HG02763 (cell line): ENCODE measurements around the gene BAMBI.

ENCODE experiments used
- ATAC-seq: cut with Tn5 transposase; IDR thresholded peaks from one replicate; pipeline ENCODE4 v1.9.1; 2021; ENCODE audit warnings: mild to moderate bottlenecking, moderate library complexity; ENCODE audit not compliant: unreplicated experiment

The BAMBI gene

DNA sequence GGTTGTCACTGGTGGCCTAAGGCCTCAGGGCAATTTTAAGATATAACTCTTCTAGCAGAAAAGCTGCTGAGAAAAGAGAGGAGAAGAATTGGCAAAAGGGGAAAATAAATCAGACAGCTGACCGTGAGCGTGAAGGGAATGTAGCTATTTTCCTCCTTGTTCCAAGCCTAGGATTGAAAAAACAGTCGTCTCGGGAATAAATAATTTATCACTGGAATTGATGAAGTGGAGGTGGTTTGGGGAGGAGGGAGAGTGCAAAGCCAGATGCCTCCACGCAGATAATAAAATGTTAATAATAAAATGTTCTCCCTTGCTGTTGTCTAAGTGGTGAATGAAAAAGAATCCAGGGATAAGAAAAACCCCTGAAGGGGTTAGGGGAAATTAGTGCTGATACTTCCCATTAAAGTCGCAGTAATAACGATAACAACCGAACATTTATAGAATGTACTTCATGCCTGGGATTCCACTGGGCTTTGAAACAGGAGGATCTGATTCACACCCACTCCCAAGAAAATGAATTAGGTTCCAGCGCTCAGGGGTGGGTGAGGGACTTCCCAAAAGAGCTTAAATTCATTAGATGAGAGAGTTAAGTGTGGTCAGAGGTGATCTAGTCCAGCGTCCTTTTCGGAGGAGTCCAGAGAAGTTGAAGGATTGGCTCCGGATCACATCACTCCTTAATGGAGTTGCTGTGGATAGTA is 27.3 kb downstream of the BAMBI start:
- no peak for ATAC-seq

DNA sequence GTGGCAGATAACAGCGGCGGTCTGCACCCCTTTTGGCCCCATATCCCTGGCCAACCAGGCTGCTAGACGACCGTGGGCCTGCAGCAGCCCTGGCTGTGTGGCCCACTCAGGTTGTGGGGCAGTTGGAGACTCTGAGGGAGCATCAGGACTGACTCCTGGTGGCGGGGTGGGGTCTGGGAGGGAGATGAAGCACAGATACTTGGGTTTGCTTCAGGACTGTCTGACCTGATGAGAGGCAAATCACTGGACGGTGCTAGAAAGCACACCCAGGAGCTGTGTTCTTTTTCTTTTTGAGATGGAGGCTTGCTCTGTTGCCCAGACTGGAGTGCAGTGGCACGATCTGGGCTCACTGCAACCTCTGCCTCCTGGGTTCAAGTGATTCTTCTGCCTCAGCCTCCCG is 28.2 kb downstream of the BAMBI start:
- ATAC-seq: no peak

DNA sequence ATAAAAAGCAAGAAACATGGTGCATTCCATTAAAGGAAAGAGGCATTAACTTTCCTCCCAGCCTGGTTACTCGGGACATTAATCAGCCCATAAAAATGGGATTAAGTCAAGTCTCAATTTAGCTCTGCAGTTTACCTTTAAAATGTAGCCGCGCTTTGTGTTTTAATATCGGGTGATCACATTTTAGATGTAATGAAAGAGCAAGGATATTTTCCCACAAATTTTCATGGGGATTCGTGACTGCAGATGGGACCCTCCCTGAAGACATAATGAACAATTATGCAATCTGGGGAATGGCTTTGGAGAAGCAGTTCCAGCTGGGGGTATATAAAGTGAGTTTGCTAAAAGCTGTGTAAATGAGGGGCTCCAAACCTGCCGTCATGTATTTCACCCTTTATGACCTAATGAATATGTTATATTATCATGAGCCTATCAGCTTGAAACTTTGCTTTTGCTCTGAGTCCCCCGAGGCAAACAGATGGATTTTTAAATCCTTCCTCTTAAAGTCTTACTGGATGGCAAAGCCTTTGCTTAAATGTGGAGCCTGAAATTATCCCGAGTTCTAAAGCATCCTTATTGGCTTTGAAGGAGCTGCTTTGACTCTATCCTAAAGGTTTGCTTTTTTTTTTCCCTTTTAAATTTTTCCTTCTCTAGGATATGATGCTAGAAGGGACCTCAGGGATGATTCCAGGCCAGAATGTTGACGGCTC is 31.8 kb downstream of the BAMBI start:
- ATAC-seq: no peak

DNA sequence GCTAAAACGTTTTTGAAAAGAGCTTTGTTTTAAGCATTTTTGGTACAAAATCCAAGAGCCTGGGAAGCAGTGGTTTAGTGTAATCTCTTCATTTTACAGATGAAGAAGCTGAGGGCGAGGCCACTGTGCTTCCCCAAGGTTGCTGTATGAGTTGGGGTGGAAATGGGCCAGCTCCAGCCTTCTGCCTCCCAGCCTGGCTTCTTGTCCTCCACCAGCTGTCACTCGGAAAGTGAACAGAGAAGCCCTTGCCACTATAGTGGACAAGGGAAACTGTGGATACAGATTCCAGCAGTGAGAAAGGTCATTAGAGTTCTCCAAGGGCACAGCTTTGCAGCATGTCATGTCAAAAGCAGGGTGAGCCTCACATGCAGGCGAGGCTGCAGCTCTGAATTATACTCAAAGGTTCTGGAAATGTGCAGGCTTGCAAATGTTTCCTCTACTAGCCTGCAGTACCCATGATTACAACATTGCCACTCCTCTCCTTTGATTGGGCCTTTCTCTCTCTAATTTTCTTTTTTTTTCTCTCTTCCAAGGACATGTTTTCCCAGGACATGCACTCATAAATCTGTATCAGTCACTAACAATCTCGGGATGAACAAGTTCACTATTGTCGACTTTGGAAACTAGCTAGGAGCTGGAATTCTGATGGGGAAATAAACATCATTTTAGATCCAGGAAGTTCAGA is 33.0 kb downstream of the BAMBI start:
- ATAC-seq: no peak

DNA sequence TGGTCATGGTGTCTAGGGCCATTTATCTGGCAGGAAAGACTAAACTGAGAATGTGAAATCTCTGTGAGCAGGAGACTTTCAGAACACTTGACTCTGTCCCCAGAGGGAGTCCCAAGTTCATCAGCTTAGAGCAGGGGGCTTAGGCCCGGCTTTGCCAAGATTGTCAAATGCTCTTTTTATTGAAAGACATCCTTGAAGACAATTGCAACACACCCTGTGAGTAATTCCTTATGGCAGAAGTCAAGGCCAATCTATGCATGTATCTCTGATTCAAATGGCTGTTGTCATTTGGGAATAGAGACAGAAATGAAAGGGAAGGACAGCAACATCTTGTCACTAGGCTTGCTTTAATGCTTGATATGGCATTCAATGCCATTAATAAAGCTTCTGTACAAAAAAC is 33.7 kb downstream of the BAMBI start:
- no peak for ATAC-seq

DNA sequence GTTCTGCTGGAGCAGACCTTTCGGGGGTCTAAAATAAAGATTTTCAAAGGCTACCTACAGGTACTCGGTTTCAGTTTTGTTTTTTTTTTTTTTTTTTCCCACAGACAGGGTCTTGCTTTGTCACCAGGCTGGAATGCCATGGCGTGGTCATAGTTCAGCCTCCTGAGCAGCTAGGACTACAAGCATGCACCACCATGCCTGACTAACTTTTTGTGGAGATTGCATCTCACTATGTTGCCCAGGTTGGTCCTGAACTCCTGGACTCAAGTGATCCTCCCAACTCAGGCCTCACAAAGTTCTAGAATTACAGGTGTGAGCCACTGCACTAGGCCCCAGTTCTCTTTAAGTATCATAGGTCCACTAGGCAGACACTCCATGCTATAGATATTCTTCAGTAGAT is 34.5 kb downstream of the BAMBI start:
- ATAC-seq: no peak

DNA sequence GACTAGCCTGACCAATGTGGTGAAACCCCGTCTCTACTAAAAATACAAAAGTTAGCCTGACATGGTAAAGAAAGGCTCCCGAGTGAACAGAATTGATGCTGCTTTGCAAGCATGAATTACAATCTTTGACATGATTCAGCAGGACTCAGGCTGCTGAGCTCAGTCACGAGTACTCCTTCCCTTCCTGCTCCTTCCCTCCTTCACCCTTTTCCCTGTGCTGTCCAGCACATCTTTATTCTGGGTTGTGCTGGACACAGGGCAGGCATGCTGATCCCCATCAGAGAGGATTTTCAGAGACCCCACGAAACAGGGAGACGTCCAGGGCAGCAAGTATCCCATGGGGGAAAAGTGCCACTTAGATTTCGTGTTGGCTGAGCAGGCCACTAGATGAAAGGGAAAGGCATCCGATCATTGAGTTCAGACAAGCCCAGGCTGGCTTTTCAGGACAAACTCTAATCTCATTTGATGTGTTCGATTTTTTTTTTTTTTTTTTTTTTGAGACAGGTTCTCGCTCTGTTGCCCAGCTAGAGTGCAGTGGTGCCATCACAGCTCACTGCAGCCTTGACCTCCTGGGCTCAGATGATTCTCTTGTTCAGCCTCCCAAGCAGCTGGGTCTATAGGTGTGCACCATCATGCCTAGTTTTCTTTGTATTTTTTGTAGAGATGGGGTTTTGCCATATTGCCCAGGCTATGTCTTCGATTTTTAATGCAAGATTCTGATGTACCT is 36.5 kb downstream of the BAMBI start:
- no peak for ATAC-seq

DNA sequence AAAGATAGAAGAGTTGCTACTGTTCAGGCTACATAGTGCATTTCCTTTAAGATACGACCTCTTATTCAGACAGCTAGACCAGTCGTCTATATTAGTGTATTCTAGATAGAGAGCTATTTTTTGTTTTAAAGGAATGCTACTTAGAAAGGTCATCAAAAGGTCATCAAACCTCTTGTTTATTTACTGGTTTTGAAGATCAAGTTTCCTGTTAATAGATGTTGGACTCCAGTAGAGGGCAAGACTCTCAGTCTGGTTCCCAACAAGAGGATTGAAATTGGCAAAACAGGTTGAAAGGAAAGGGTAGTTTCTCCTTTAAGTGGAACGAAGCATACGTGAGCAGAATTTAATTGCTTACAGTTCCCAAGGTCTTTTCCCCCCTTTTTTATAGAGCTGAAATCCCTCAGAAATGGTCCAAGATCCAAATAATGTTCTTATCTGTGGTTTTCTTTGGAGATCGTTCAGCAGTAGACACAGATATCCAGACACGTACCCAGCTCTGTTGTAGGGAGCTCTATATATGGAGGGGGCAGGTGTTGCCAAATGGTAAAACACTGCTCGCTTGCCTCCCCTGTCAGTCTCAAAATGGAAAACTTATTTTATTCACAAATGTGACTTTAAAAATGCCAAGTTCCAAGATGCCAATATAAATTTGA is 37.2 kb downstream of the BAMBI start:
- no peak for ATAC-seq

DNA sequence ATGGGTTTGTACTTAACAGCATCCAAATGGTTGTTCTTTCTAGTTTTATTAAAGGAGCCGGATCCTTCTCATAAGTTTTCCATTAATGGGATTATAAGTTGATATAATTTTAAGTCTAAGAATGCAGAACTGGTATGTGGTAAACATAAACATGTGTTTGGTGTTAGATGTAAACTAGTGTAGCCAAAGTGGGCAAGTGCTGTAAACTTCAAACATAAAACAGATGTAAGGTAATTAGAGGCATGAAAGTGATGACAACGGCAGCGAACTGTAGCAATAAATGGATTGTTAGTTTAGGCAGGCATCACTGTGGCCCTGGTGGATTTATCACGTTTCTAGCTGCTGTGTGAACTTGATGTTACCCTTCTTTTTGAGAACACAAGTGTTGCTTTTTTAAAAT is 37.9 kb downstream of the BAMBI start:
- ATAC-seq: no peak

DNA sequence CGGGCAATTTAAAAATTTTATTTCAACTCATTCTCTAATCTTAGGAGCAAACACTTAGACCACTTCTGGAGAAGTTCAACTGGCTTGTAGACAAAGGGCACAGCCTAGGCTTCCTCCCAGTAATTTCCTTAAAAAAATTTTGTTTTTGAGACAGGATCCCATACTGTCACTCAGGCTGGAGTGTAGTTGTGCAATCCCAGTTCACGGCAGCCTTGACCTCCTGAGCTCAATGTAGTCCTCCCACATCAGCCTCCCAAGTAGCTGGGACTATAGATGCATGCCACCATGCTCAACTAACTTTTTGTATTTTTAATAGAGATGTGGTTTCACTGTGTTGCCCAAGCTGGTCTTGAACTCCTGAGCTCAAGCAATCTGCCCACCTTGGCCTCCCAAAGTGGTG is 38.4 kb downstream of the BAMBI start:
- no peak for ATAC-seq

DNA sequence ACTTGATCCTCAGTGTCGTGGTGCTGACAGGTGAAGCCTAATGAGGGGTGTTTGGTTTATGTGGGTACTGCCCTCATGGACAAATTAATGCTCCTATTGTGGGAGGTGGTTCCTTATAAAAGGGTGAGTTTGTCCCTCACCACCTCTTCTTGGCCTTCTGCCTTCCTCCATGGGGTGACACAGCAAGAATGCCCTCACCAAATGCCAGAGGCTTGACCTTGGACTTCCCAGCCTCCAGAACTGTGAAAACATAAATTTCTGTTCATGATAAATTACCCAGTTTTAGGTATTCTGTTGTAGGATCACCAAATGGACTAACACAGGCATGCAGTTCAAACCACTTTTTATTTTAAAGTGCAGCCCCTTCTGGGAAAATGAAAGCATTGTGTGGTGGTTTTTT is 39.4 kb downstream of the BAMBI start:
- no peak for ATAC-seq

DNA sequence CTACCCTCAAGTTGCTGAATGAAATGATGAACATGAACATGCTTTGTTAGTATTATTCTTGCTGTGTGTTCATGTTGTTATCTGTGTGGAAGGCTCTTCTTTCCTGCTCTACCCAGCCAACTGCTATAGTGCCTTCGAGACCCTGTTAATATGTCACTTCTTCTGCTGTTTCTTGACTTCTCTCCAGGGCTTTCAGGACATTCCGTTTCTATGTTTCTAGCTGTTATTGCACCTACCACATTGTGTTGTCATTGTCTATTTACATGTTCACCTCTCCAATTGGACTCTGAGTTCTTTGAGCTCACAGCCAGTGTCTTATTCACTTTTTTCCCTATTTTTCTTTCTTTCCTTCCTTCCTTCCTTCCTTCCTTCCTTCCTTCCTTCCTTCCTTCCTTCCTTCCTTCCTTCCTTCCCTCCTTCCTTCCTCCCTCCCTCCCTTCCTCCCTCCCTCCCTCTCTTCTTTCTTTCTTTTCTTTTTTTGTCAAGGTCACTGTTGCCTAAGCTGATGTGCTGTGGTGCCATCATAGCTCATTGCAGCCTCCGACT is 40.4 kb downstream of the BAMBI start:
- no peak for ATAC-seq

DNA sequence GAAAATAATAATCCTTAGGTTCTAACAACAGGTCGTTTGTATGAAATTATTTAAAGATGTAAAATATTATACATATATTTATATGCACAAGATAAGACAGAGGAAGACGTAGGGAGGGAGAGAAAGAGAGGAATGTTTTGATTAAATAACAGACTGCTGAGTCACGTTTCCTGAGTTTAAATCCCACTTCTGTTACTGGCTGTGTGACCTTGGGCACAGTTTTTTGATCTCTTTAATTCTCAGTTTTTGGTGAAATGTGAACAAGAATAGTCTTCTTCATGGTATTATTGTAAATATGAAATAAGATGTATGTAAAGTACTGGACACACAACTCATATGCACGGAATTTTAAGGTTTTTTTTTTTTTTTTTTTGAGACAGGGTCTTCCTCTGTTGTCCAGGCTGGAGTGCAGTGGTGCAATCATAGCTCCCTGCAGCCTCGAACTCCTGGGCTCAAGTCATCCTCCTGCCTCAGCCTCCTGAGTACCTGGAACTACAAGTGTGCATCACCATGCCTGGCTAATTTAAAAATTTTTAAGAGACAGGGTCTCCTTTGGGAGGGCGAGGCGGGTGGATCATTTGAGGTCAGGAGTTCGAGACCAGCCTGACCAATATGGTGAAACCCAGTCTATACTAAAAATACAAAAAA is 42.6 kb downstream of the BAMBI start:
- no peak for ATAC-seq

DNA sequence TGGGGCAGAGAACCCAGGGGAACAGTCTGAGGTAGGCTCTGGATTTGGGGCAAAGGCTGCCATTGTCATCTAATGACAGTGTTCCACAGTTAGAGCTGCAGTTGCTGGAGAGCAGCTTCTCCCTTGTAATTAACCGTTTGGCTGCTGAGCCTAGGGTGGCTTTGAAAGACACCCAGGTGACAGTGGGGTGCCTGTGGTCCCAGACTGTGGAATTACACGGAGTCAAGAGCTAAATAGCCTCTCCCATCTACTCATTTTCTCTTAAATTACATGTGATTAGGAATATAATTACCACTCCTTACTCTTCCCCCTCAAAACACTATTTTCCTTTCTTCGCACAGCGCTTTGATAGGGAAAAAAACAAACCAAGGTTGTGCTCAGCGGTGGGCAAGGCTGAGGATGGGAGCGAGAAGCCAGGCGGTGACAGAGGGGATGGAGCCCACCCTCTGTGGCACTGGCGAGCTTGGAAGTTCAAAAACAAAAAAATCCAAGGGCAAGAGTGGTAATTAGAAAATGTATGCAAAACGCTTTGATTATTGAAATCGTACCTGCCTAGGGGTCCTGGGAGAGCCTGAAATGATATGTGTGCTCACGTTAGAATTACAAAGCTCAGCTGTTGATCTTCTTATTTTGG is 44.1 kb downstream of the BAMBI start:
- no peak for ATAC-seq

DNA sequence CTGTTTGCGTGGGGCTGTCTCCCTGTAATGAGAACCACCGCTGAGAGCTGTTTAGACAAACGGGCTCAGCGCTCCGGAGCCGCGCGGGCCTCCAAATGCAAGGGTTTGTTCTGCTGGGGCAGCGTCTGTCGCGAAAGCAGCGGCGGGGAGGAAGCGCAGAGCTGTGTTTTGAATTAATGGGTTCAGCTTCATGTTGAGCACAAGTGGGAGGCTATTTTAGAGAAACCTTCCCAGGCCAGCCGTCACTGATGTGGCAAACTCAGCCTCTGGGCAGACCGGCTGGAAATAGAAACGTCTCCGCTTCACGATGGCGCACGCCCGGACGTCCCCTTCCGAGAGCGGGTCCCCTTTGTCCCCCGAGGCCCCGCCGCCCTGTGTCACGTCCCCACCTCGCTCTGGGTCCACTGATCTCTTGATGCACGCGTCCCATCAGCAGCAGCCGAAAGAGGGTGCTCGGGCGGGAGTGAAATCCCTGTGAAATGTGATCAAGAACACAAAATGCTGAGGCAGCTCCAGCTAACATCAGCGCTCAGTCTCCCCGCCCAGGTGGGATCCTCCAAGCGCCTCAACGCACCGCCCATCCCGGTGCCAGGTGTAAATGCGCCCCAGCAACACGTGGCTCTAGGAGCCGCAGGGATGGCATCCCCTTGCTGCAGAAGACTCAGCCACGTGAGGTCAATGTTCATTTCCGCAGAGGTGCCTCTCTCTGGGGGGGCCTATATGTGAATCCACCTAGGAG is 44.9 kb downstream of the BAMBI start:
- ATAC-seq: no peak

DNA sequence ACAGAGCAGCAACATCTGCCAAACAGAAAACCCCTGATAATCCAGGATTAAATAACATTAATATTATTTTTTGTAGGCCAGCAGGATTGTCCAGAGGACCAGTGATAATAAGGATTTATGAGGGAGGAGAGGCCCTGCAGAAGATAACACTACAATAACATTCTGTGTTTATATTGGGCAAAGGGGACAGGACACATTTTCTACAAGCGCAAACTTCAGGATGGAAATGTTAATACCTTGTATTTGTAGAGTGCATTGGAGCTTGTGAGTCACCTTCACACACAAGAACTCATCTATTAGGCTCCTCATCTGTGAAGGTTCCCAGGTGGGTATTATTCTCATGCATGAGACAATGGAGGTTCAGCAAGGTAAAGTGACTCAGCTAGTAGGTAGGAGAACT is 51.0 kb downstream of the BAMBI start:
- ATAC-seq: no peak

DNA sequence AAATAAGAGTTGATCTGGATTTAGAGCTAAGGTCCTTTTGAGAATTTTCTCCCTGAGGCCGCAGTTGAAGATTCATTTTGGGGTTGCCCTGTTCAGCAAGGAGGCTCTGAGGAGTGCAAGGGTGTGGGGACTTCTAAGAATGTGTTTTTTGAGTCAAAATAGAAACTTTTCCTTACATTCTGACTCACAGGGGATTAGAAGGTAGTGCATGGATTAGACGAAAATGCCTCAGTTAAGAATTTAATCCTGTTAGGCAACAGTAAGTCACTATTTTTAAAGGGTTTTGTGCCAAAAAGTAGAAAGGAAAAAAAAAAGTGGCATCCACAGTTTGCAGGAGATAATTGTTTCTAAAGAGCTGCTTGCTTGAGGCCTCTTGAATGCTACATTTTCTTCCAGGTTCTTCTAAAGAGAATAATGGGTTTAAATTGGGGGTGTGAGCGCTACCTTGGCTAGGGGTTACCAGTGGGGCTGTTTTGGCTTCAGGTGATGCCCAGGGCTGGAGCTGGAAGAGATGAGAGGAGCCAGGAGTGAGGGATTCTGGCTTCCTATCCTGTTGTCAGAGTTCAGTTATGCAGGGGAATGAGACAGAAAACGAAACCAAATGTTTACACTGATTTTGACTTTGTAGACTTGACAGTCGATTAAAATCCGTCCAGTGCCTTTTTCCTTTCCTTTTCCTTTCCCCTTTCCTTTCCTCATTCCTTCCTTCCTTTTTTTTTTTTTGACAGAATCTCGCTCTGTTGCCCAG is 52.9 kb downstream of the BAMBI start:
- ATAC-seq: no peak

DNA sequence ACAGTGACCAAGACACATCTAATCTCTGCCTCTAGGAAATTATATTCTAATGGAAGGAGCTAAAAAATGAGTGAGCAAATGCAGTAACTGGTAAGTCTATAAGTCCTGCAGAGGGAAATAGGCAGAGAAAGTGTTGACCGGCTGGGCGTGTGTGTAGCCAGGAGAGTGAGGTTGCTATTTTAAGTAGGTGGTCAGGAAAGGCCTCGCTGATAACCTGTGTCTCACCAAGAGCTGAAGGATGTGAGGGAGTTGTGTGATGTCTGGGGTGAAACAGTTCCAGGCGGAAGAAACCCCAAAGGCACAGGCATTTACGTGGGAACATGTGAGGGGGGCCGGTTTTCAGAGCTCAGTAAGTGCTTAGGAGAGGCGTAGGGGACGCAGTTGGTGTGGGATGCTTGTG is 54.8 kb downstream of the BAMBI start:
- no peak for ATAC-seq
